ENCODE results near the gene RPS6KB1.

DNA sequence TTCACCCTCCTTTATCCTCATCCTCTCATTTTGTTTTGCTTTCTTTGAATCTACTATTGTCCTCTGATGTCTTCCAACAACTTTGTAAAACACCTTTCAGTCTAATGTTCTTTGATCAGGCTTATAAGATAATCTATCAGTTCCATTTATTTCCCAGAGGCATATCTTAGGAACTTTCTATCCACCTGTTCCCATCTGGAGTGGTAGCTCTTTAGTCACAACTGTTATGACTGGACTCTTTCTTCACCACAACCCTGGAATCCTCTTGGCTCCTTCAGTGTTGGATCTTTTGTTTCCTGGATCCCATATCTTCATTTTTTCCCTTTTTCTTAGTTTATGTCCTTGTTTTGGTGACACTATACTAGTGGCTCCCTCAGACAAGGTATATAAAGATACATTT is 23.5 kb downstream of the RPS6KB1 start:
- no peak for TF ChIP-seq EZH2phosphoT487 (IDR thresholded peaks at IDR 0.05; ENCODE audit: borderline replicate concordance, low read depth, low read length)
- TF ChIP-seq, protein P1, sequence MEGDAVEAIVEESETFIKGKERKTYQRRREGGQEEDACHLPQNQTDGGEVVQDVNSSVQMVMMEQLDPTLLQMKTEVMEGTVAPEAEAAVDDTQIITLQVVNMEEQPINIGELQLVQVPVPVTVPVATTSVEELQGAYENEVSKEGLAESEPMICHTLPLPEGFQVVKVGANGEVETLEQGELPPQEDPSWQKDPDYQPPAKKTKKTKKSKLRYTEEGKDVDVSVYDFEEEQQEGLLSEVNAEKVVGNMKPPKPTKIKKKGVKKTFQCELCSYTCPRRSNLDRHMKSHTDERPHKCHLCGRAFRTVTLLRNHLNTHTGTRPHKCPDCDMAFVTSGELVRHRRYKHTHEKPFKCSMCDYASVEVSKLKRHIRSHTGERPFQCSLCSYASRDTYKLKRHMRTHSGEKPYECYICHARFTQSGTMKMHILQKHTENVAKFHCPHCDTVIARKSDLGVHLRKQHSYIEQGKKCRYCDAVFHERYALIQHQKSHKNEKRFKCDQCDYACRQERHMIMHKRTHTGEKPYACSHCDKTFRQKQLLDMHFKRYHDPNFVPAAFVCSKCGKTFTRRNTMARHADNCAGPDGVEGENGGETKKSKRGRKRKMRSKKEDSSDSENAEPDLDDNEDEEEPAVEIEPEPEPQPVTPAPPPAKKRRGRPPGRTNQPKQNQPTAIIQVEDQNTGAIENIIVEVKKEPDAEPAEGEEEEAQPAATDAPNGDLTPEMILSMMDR (conservative IDR thresholded peaks at IDR 0.05; ENCODE audit: low read length), result no peak
